Measurements from ENCODE around the gene IFT74. TPM values are rescaled to one million over a fixed set of nuclear protein-coding genes. Genes with fewer than 3 reads are reported as not detected.

Gene IFT74
- total RNA-seq, 1 experiment from 2014 or later, result 17.8 TPM

- TF ChIP-seq EZH2 (IDR thresholded peaks at IDR 0.05; ENCODE audit: low read depth), result no peak
- TF ChIP-seq CTCF (conservative IDR thresholded peaks at IDR 0.05), result no peak
- no peaks in the 10 kb centered on the region for H3K9me2 ChIP-seq (ENCODE audit: insufficient read depth)
- no peak overlapping the region for H3K27ac ChIP-seq
- ChIA-PET POLR2A (ENCODE audit: unreplicated experiment) (interaction anchor here (0.6 kb wide), 1 partner anchor 79 kb away, joined by 4 read pairs; no protein-coding TSS in a partner anchor), CTCF (no interaction called here)
- H2AFZ ChIP-seq, result no peak overlapping the region
- H3K4me3 ChIP-seq, result no peak overlapping the region
- H3K36me3 ChIP-seq (ENCODE audit: low read depth), result no peaks in the 10 kb centered on the region
- BruUV-seq (replicated peaks), result no TSS peak
- no peaks in the 10 kb centered on the region for H3F3A ChIP-seq (ENCODE audit: insufficient read depth, low read depth)
- no peaks in the 10 kb centered on the region for H3K4me1 ChIP-seq (replicated peaks; ENCODE audit: insufficient read depth)
- no peaks in the 10 kb centered on the region for H4K20me1 ChIP-seq (ENCODE audit: insufficient read depth)
- intact Hi-C loops (cut with micrococcal nuclease; ENCODE audit: unreplicated experiment), result no loop called here
- no peaks in the 10 kb centered on the region for H3K79me2 ChIP-seq (ENCODE audit: low read depth)
- DNase-seq, result no peak
- no peaks in the 10 kb centered on the region for H3K27me3 ChIP-seq (ENCODE audit: insufficient read depth, low read depth)
- no peak overlapping the region for H3K4me2 ChIP-seq
- H3K9me3 ChIP-seq (ENCODE audit: insufficient read depth, low read depth), result no peaks in the 10 kb centered on the region
Observed at GRCh38 chr9:27054125-27054524, 97.9 kb downstream of the IFT74 start.

GRCh38 chr9:27054841-27055240 is 98.6 kb downstream of the IFT74 start:
- Histone ChIP-seq H3K4me1 (replicated peaks; ENCODE audit: insufficient read depth) (no peaks in the 10 kb centered on the region), H3K27me3 (ENCODE audit: insufficient read depth, low read depth) (no peaks in the 10 kb centered on the region), H3K4me3 (no peak overlapping the region), H4K20me1 (ENCODE audit: insufficient read depth) (no peaks in the 10 kb centered on the region), H3K36me3 (ENCODE audit: low read depth) (no peaks in the 10 kb centered on the region), H3K27ac (no peak overlapping the region), H3K9me3 (ENCODE audit: insufficient read depth, low read depth) (no peaks in the 10 kb centered on the region), H3K79me2 (ENCODE audit: low read depth) (no peaks in the 10 kb centered on the region), H3K9me2 (ENCODE audit: insufficient read depth) (no peaks in the 10 kb centered on the region), H3K4me2 (no peak overlapping the region), H2AFZ (no peak overlapping the region), H3F3A (ENCODE audit: insufficient read depth, low read depth) (no peaks in the 10 kb centered on the region)
- intact Hi-C loops (cut with micrococcal nuclease; ENCODE audit: unreplicated experiment), result no loop called here
- no peak for TF ChIP-seq EZH2 (IDR thresholded peaks at IDR 0.05; ENCODE audit: low read depth)
- TF ChIP-seq CTCF (conservative IDR thresholded peaks at IDR 0.05), result no peak
- DNase-seq, result no peak
- POLR2A ChIA-PET (ENCODE audit: unreplicated experiment), result no interaction called here
- no TSS peak for BruUV-seq (replicated peaks)
- CTCF ChIA-PET, result no interaction called here

- H3K9me2 ChIP-seq (ENCODE audit: insufficient read depth), result no peaks in the 10 kb centered on the region
- no peaks in the 10 kb centered on the region for H3K27me3 ChIP-seq (ENCODE audit: insufficient read depth, low read depth)
- H3F3A ChIP-seq (ENCODE audit: insufficient read depth, low read depth), result no peaks in the 10 kb centered on the region
- H3K9me3 ChIP-seq (ENCODE audit: insufficient read depth, low read depth), result no peaks in the 10 kb centered on the region
- H3K36me3 ChIP-seq (ENCODE audit: low read depth), result no peaks in the 10 kb centered on the region
- H3K4me2 ChIP-seq, result no peak overlapping the region
- CTCF ChIA-PET, result no interaction called here
- H3K4me1 ChIP-seq (replicated peaks; ENCODE audit: insufficient read depth), result no peaks in the 10 kb centered on the region
- TF ChIP-seq CTCF (conservative IDR thresholded peaks at IDR 0.05) (no peak), EZH2 (IDR thresholded peaks at IDR 0.05; ENCODE audit: low read depth) (no peak)
- no peaks in the 10 kb centered on the region for H3K79me2 ChIP-seq (ENCODE audit: low read depth)
- POLR2A ChIA-PET (ENCODE audit: unreplicated experiment), result no interaction called here
- H4K20me1 ChIP-seq (ENCODE audit: insufficient read depth), result no peaks in the 10 kb centered on the region
- no peak overlapping the region for H3K27ac ChIP-seq
- no peak overlapping the region for H3K4me3 ChIP-seq
- no peak overlapping the region for H2AFZ ChIP-seq
- intact Hi-C loops (cut with micrococcal nuclease; ENCODE audit: unreplicated experiment), result no loop called here
- no peak for DNase-seq
- no TSS peak for BruUV-seq (replicated peaks)
Observed at GRCh38 chr9:27059412-27059811, 103.2 kb downstream of the IFT74 start.

Data from PC-9 (cell line).